ENCODE data around the gene UBA1.

DNA sequence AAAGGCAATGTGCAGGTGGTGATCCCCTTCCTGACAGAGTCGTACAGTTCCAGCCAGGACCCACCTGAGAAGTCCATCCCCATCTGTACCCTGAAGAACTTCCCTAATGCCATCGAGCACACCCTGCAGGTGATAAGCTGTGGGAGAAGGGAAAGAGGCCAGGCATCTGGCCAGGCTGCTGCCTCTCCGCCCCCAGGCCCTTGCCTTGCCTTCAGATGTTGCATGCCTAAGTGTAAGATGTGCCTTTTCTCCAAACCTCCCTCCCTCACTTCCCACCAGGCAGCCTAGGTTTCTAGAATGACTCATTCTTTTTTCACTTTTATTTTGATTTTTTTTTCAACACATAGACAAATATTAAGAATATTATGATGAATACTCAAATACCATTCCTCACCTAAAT, 12.7 kb downstream of the UBA1 start:
- no peak for TF ChIP-seq EZH2 (IDR thresholded peaks at IDR 0.05; ENCODE audit: low read depth, low read length, severe bottlenecking)
- TF ChIP-seq, protein P1, sequence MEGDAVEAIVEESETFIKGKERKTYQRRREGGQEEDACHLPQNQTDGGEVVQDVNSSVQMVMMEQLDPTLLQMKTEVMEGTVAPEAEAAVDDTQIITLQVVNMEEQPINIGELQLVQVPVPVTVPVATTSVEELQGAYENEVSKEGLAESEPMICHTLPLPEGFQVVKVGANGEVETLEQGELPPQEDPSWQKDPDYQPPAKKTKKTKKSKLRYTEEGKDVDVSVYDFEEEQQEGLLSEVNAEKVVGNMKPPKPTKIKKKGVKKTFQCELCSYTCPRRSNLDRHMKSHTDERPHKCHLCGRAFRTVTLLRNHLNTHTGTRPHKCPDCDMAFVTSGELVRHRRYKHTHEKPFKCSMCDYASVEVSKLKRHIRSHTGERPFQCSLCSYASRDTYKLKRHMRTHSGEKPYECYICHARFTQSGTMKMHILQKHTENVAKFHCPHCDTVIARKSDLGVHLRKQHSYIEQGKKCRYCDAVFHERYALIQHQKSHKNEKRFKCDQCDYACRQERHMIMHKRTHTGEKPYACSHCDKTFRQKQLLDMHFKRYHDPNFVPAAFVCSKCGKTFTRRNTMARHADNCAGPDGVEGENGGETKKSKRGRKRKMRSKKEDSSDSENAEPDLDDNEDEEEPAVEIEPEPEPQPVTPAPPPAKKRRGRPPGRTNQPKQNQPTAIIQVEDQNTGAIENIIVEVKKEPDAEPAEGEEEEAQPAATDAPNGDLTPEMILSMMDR (IDR thresholded peaks at IDR 0.05; ENCODE audit: control extremely low read depth in 1 of 3, insufficient read depth in 1 of 3, low read depth in 1 of 3, low read length in 3 of 3) = no peak
- no peak for TF ChIP-seq CREB1 (IDR thresholded peaks at IDR 0.05)
- no peak for TF ChIP-seq EP300 (IDR thresholded peaks at IDR 0.05; ENCODE audit: borderline replicate concordance in 1 of 2, low read depth in 2 of 2, low read length in 2 of 2)

Measured in H1 (cell line).